ENCODE measurements around the gene CCDC74B.
"Not testable (repeated sequence)": the region's sequence is repeated elsewhere in the genome, so short reads cannot be mapped to it uniquely, and the experiment has no call there.

Gene CCDC74B

DNA sequence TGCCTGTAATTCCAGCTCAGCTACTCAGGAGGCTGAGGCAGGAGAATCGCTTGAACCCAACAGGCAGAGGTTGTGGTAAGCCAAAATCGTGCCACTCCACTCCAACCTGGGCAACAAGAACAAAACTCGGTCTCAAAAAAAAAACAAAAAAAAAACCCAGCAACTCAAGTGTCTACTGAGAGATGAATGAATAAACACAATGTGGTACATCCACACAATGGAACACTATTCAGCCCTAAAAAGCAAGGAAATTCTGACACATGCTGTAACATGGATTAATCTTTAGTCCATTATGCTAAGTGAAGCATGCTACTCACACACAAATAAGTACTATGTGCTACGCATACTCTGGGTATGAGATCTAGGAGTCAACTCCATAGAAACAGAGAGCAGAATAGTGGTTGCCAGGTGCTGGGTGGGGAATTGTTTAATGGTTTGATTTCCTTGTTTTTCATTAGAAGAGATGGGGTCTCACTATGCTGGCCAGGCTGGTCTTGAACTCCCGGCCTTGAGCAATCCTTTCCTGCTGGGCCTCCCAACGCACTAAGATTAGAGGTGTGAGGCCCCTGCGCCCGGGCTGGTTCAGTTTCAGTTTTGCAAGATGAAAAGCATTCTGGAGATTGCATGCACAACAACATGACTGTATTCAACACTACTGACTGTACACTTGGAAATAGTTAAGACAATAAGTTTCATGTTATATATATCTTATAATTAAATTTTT, 20.5 kb upstream of the CCDC74B start:
- DNase-seq, result no peak

DNA sequence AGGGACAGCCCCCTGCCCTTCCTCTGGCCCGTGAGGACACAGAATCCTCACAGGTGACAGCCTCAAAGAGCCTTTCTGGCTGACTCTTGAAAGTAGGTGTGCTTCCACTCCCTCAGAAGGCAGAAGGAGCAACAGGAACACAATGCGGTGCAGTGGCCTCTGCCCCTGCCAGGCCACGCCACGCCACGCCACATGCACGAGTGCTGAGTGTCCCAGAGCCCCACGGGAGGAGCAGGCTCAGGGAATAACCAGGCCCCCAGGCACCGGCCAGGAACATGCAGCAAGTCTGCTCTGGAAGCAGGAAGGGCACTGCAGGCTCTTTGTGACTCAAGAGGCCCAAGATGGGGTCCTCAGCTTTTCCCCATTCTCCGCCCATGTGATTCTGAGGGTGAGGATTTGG, 18.1 kb upstream of the CCDC74B start:
- DNase-seq, result no peak

DNA sequence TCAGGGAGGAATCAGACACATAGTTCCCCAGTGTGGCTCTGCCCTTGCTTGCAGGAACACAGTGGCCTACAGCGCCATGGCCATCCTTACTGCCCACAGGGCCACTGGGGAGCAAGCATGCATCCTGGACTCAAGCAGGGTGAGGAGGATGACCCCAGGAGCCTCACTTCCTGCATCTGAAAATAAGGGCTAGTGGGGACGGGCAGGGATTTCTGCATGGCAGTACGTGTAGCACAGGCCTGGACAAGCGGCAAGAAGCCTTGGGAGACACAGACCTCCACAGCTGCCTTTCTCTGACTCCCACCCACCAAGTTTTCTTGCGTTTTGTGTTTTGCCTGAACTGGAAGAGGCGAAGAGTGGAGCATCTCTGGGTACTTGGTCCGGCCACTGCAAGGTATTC, 17.6 kb upstream of the CCDC74B start:
- not testable (repeated sequence) for DNase-seq

DNA sequence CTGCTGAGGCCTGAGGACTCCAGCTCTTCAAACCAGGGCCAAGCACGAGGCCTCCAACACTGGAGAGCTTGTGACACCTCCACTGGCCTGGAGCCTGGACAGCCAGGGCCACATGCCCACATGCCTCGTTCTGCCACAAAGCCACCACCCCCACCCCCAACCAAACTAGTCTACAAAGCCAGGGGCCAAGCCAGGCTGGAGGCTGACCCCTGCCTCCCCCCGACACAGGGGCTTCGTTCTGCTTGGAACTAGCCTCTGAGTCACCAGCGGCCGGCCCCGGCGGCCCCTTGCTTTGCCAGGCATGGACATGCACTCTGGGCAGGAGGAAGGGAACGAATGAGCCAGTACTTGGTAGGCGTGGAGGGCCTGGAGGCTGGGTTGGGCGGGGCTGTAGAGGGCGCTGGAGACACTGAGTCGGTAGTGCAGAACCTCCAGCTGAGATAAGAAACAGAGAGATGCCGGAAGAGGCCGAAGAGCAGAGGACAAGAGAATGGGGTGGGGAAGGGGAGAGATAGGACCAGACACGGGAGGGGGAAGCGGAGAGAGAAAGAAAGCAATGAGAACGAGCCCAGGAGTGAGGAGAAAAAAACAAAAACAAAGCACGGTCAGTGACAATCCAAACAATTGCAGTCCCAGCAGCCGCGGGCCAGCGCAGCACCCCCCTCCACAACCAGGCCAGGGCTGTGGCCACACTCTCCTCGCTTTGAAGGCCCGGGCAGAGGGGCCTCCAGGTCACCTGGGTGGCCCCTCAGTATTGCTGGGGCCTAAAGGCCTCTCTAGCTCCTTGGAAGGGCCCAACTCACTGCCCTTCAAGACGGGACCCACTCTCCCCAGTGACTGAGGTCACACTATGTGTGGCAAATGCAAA, 16.2 kb upstream of the CCDC74B start:
- DNase-seq, result not testable (repeated sequence)

DNA sequence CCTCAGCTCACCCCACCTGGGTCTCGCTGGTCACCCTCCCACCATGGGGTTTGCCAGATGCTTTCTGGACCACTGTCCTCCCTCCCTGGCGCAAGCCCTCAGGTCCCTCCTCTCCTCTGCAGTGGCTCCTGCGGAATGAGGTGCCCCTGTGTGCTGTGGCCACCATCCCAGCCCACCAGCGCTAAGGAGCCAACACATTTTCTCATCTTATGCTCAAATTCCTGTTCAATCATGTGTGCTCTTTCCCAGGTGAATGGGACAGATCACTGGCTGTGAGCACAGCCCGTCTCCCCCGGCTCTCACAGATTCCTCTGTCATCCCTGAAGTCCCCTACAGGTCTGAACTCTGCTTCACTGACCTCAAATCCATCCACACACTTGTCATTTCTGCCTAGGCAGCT, 15.2 kb upstream of the CCDC74B start:
- DNase-seq, result no peak

DNA sequence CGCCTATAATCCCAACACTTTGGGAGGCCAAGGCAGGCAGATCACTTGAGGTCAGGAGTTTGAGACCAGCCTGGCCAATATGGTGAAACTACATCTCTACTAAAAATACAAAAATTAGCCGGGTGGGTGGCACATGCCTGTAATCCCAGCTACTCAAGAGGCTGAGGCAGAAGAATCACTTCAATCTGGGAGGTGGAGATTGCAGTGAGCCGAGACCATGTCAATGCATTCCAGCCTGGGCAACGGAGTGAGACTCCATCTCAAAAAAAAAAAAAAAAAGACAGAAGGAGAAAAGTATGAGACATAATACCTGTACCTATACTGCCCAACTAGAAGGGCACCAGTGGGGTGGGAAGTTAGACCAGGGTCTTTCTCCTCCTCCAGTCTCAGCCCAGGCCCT, 14.5 kb upstream of the CCDC74B start:
- not testable (repeated sequence) for DNase-seq

DNA sequence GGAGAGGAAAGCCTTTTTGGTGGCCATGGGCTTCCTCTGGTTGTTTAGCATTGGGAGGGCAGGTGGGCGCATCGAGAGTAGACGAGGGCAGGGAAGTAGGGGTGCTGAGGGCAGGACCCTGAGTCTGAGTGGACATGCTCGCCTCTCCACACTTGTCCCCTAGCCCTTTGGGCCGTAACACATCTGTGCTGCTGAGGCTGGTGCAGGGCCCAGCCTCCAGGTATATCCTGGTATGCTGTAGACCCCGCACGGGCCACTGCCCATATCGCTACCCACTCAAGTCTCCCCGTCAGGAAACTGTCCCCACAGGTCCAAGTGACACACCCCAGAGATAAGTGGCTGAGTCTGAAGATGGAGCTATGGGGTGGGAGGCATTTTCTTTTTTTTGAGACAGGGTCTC, 13.7 kb upstream of the CCDC74B start:
- no peak for DNase-seq

DNA sequence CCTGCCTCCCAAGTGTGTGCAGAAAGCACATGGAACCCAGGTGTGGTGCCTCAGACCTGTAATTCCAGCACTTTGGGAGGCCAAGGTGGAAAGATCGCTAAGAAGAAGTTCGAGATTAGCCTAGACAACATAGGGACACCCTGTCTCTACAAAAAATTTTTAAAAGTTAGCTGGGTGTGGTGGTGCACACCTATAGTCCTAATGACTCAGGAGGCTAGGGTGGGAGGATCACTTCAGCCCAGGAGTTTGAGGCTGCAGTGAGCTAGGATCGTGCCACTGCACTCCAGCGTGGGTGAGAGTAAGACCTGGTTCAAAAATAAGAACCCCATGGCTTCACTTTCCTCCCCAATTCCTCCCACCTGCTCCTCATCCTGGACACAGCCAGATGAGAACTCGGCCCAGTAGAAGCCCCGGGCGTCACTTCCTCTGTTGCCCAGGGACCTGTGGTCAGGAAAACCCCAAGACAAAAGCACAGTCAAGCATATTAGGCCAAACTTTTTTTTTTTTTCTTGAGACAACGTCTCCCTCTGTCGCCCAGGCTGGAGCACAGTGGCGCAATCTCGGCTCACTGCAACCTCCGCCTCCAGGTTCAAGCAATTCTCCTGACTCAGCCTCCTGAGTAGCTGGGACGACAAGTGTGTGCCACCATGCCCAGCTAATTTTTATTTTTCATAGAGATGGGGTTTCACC, 13.1 kb upstream of the CCDC74B start:
- DNase-seq, result not testable (repeated sequence)

DNA sequence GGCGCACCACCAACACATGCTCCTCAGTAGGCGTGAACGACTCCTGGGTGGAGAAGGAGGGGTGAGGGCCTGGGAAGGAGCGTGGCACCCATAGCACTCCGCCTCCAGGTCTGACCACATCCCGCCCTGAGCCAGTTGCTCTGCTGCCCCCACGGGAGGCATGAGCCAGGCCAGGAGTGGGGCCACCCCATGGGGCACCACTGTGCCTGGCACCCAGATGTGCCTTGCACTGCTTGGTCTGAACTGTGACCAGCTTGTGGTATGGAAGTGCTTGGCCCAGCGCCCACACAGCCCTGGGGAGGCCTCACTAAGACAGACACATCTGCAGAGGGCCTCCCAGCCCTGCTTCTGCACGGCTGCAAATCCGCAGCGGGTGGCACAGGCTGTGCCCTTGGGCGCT, 12.4 kb upstream of the CCDC74B start:
- DNase-seq, result not testable (repeated sequence)

DNA sequence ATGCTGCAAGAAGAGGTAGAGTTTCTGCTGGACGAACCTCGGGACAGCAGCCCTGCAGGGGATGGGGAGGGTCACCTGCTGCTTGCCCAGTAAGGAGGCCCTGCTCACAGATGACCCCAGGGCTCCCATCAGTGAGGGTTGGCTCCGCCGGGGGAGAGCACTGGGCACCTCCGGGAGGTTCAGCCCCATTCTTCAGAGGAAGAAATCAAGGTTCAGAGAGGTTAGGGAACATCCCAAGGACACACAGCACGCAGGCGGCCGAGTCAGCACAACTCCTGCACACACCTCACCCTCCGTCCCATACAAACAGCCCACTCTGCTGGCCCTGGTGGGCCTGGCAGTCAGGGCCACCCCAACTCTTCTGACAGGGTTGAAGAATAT, 11.7 kb upstream of the CCDC74B start:
- DNase-seq, result no peak

DNA sequence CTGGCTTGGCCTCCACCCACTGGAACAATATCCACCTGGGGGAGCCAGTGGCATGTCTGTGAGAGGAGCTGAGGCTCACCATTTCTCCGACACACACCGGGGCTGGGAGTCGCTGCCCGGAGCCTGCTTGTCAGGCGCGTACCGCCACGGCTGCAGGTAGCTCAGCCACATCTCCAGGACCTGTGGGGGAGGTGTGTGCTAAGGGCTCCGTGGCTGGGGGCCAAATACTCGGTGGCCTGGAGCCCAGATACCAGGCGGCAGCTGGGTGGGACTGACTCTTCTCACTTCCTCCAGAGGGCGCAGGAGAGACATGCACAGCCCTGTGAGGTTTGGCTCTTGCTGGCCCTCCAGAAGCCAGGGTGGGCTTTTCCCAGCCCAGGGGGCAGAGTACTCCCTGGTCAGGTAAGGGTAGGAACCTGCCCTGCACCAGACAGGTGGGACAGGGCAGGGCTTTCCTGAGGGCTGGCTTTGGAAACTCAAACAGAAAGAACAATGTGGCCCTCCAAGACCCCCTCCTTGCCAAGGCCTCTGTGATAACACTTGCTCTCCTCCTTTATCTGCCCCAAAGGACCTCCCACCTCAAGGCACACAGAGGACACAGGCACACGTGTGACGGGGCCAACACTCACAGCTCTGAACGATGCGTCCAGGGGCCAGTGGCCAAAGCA, 11.2 kb upstream of the CCDC74B start:
- not testable (repeated sequence) for DNase-seq

DNA sequence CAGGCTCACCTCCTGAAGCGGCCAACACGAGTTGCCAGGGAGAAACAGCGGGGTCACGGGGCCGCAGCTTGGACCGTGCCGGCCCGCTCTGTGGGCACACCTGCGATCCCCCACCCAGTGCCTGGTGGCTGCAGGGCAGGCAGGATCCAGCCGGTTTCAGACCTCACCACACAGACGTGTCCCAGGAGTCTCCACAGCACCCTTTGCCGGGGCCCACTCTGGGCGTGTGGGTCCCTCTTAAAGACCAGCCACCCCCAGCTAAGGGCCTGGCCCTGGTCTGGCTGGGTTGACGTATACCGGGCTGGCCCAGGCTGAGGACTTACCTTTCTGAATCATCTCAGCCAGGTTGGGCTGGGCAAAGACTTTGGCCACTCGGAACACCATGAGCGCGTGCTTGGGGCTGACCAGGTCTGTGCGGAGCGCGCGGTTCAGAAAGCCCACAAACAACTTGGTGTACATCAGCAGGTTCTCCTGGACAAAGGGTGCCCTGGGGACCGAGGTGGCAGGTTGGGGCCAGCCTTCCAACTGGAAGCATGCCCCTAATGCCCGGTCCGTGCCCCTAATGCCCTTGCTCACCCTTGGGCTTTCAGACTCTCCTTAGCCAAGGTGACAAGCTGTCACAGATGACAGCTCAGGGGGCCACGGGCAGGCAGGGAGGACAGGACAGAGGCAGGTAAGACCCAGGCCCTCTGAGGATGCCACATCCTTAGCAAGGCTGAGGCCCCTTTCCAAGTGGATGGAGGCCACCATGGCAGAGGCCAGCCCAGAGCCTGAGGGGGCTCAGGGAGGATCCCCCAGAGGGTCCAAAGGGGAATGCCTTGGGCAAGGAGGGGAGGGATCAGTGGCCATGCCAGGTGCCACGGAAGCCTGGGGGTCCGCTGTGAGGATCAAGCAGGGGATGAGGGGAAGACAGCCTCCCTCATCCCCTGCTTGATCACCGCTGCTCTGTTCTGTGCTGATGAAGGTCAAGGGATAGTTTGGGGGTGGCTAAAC, 10.2 kb upstream of the CCDC74B start:
- DNase-seq, result no peak

DNA sequence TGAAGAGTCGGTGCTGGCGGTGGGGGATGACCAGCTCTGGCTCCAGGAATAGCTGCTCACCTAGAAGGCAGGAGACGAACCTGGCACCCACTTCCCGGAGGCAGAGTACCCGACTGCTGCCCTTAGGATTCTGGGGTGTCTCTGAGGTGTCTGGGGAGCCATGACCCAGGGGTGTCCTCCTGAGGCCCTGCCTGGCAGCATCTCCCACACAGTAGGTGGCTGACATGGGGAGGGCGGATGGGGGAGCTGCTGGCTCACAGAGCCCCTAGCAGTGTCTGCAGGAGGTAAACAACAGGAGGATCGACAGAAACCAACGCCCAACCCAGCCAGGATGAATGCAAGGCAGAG, 9.5 kb upstream of the CCDC74B start:
- not testable (repeated sequence) for DNase-seq

DNA sequence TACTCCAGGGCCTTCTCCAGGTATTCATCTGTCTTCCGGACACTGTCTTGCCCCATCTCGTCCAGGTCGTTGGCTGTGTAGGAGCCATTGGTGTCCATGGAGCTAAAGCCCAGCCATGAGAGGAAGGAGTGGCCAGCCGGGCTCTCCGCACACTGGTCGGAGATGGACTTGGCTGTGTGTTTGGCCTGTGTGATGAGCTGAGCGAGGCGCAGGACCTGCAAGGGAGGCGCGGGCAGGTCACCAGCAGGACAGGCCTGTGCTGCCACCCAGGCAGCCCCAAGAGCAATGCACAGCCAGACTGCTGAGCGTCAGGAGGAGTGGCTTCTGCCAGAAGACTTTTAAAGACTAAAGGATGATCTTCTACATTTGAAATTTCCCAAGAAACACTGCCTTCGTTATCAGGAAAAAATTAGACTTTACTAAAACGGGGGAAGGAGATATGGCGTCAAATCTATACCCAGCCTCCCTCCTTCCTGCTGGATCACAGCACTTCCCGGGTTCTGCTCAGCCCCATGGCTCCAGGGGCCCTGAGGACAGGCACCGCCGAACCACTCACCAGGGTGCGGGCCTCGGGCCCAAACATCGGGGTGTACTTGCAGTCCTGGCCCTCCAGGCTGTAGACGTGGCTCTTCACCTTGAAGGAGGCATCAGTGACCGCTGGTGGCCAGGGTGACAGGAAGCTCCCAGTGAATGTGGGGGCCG, 9.0 kb upstream of the CCDC74B start:
- not testable (repeated sequence) for DNase-seq

DNA sequence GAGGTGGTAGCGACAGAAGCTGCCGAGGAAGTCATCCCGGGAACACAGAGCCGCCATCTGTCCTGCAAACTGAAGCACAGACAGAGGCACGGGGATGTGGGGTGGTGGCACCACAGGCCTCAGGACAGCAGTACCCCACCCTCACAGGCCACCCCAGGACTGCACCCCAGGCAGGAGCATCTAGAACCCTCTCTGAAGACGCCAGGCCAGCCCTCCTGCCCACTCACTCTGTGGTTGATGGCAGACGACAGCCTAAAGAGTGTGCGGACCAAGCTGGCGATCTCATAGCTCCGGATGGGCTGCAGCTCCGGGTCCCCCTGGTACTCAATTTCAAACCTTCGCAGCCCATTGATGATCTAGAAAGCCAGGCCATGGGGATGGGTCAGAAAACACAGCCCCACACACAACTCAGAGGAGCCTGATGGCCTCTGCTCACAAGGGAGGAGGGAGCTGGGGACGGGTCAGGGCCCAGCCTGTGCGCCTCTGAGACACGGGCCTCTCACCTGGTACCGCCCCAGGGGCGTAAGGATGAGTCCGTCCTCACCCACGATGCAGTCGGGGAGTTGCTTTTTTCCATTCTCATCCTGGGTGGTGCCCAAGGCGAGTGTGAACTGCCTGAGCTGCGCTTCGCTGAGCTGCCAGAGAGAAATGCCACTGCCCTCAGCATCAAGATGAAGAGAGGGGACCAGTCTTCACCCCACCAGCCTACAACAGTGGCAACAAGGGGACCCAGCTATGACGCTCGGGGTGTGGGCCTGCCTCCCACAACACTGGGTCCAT, 8.1 kb upstream of the CCDC74B start:
- DNase-seq, result no peak

DNA sequence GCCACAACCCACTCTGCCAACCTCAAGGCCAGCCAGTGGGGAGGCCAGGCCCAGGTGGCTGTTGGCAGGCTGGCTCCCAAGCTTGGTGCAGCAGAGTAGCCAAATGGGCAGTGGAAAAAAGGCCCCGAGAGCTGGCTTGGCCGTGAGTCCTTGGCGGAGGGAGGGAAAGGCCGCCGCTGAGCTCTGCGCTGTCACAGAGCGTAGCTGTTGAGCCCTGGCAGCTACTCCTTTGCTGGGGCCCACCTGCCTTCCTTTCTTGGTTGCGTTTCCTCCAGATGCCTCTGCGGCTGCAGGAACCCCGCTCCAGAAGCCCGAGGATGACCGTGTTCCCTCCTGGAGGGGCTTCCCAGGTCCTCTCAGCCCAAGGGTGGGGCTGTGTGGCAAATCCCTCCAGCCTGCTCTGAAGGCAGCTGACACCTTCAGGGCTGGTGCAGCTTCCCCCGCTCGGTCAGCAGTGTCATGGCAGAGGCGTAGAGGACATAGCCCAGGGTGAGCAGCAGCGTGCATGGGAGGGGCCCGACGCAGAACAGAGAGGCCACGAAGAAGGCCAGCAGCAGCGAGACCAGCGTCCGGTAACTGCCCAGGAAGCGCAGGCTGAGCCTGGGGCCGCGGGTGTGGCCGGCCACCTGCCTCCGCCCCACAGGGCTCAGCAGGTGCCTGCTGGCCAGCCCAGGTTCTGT, 7.4 kb upstream of the CCDC74B start:
- DNase-seq, result not testable (repeated sequence)

DNA sequence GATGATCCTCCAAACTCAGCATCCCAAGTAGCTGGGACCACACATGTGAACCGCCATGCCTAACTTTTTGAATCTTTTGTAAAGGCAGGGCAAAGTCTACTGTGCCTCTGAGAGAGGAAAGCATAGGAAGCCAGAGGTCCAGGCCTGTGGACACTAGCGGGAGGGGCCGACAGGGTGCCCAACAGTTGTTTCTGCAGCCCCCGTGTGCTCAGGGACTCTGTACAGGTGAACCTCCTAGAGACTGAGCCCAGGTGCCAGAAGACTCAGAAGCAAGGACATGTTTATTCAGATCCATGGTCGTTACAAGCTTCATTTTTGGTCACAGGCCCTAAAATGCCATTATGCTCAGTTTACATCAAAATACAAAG, 6.2 kb upstream of the CCDC74B start:
- DNase-seq, result not testable (repeated sequence)

DNA sequence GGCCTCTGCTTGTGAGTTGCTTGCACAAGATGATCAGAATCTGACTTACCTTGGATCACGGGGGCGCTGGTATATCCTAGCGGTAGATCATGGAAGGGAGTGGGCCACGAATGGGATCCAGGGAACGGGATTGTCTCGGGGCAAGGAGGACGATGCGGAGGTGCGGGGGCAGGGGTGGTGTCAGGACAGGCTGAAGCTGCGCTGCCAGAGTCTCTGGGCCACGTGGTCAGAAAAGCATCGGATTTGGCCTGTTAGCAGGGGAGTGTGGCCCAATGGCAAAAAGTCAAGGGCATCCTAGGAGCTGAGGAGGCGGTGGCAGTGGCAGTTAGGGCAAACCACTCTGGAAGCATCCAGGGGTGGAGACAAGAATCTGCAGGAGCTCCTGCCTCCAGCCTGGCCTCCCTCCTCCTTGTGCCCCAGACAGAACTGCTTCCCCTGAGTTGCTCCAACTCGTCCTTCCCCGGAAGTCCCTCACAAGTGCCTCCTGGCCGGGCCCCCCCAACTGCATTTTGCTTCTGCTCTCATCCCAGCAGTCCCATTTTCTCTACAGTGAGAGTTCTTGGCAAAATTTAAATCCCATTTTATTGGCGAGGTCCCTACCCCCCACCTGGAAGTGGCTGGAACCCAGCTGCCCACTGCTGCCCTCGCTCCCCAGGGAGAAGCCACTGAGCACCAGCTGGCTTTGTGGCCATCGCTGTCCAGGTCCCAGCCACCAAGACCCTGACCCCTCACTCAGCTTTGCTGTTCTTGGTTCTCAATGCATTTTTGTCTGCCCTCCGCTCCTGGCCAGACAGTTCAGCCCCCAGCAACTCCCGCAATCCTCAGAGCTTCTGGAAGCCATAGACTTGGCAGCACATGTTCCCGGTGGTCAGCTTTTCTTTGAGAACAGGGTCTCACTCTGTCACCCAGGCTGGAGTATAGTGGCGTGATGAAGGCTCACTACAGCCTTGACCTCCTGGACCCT, 5.6 kb upstream of the CCDC74B start:
- no peak for DNase-seq

DNA sequence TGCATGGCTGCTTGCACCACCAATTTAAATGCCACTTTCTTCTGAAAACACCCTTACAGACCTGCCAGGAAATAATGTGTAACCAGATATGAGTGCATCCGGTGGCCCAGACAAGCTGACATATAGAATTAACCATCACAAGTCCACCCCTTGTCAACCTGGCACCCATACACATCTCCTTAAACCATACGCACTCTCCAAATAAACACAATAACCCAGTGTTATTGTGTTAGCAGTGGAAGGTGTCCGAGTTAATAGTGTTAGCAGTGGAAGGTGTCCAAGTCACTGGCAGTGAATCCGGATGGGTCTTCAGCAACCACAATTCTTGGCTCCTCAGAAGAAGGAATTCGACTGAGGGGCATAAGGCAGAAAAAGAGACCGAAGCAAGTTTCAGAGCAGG, 3.6 kb upstream of the CCDC74B start:
- not testable (repeated sequence) for DNase-seq

Data from CD4-positive, alpha-beta T cell treated with Interleukin-4 for 4 hours (primary cell).